Colonic mucosa (tissue), 4 donors: Measurements from ENCODE around the gene CA12. TPM values are rescaled to one million over a fixed set of nuclear protein-coding genes. Genes with fewer than 3 reads are reported as not detected.
"Not testable (repeated sequence)": the region's sequence is repeated elsewhere in the genome, so short reads cannot be mapped to it uniquely, and the experiment has no call there.

Experiments
- DNase-seq: peaks from one replicate; pipeline ENCODE4 v3.0.0-alpha.2; 2020
- H3K27ac ChIP-seq: fragments of 200-600 bp; one replicate; pipeline ENCODE4 v1.8.0; 2021
- H3K27me3 ChIP-seq: fragments of 200-600 bp; one replicate; pipeline ENCODE4 v1.8.0; 2021
- H3K36me3 ChIP-seq: fragments of 200-600 bp; one replicate; pipeline ENCODE4 v1.8.0; 2021
- H3K4me1 ChIP-seq: fragments of 200-600 bp; one replicate; pipeline ENCODE4 v1.8.0; 2021; ENCODE audit warnings: mild to moderate bottlenecking
- H3K4me3 ChIP-seq: fragments of 200-600 bp; one replicate; pipeline ENCODE4 v1.8.0; 2021
- H3K9ac ChIP-seq, 2 donors: one replicate each; pipeline ENCODE4 v1.7.0; 2013; ENCODE audit warnings: control low read depth in 2 of 2, low read depth in 2 of 2, low read length in 2 of 2
- H3K9me3 ChIP-seq: fragments of 200-600 bp; one replicate; pipeline ENCODE4 v1.8.0; 2021
- intact Hi-C: fragments of 100-400 bp; cut with DNase I; formaldehyde crosslinking; loops from one replicate; pipeline ENCODE4 v1.14.1; 2022
- total RNA-seq, 2 donors: library from RNA; stranded (reverse); fragmentation: NEBNext Ultra II Directional in 1 of 2; extraction: Animal tissue kit (Norgen Biotek cat#: 25700) in 1 of 2; gene quantifications; one replicate each; pipeline ENCODE4 v1.2.1, GENCODE V29; 2021
- TF ChIP-seq, protein P1 (sequence below): fragments of 200-600 bp; IDR thresholded peaks from one replicate; pipeline ENCODE4 v1.8.0; 2022; ENCODE audit warnings: antibody characterized with exemption, mild to moderate bottlenecking
- donor health status: healthy.
- donor health status: DM: no; HTN: no; CAD: no.
- donor health status: DM: no; HTN: no; CAD: no.

The CA12 gene
- total RNA-seq, 2 donors from 2014 or later = 290 to 339 TPM

DNA sequence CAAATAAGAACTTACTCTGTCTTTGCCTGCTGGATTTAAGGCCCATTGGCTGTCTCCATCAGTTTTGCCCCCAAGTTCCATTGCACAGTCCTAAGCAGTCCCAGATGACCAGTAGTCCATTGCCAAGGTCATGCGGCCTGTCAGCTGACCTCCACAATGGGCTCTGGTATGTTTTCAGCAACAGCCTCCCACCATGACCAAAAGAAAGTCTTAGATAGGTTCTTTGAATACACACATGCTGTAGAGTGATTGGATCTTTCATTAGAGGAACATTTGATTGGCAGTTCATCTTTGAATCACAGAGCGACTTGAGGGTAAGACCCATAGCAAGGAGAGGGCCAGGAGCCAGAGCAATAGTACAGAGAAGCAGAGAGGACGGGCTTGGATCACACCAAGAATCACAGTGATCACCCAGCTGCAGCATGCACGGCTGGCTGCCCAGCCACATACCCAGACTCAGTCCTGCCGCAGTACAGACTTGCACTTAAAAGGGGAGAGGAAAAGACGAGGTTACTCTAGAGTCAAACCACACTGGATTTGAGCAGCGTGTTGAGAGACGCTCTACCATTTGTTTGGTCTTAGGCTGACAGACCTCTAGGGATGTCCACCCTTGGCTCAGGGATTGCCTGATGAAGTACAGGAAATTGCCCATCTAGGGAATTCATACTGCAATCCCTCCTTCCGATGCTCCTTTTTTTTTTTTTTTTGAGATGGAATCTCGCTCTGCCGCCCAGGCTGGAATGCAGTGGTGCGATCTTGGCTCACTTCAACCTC, 53.8 kb downstream of the CA12 start:
- intact Hi-C loops = no loop called here
- no peak overlapping the region for H3K9ac ChIP-seq
- H3K4me1 ChIP-seq = no peaks in the 10 kb centered on the region
- no peaks in the 10 kb centered on the region for H3K36me3 ChIP-seq
- H3K4me3 ChIP-seq = no peak overlapping the region
- H3K9me3 ChIP-seq = no peaks in the 10 kb centered on the region
- H3K27ac ChIP-seq = no peak overlapping the region
- H3K27me3 ChIP-seq = no peaks in the 10 kb centered on the region
- TF ChIP-seq, protein P1, sequence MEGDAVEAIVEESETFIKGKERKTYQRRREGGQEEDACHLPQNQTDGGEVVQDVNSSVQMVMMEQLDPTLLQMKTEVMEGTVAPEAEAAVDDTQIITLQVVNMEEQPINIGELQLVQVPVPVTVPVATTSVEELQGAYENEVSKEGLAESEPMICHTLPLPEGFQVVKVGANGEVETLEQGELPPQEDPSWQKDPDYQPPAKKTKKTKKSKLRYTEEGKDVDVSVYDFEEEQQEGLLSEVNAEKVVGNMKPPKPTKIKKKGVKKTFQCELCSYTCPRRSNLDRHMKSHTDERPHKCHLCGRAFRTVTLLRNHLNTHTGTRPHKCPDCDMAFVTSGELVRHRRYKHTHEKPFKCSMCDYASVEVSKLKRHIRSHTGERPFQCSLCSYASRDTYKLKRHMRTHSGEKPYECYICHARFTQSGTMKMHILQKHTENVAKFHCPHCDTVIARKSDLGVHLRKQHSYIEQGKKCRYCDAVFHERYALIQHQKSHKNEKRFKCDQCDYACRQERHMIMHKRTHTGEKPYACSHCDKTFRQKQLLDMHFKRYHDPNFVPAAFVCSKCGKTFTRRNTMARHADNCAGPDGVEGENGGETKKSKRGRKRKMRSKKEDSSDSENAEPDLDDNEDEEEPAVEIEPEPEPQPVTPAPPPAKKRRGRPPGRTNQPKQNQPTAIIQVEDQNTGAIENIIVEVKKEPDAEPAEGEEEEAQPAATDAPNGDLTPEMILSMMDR = no peak
- no peak for DNase-seq

DNA sequence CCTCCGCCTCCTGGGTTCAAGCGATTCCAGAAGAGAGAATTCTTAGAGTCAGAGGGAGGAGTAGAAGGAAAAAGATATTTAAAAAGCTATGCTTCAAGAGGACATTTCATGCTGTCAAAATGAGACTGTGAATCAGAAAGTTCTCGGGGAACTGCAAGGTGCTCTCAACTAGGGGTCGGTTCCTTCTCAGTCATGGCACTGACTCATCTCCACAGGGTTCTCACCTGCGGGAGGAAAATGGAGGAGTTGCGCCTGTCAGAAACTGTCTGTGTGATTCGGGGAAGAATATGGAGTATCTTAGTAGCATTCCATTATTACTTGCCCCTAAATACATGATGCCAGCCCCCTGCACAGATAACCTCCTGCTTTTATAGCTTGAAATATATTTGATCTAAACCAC, 56.9 kb downstream of the CA12 start:
- H3K9me3 ChIP-seq = no peaks in the 10 kb centered on the region
- no peak overlapping the region for H3K9ac ChIP-seq
- TF ChIP-seq, protein P1 = no peak
- DNase-seq = no peak
- no peak overlapping the region for H3K4me3 ChIP-seq
- H3K27me3 ChIP-seq = no peaks in the 10 kb centered on the region
- no peak overlapping the region for H3K27ac ChIP-seq
- no peaks in the 10 kb centered on the region for H3K36me3 ChIP-seq
- H3K4me1 ChIP-seq = no peaks in the 10 kb centered on the region
- intact Hi-C loops = no loop called here

DNA sequence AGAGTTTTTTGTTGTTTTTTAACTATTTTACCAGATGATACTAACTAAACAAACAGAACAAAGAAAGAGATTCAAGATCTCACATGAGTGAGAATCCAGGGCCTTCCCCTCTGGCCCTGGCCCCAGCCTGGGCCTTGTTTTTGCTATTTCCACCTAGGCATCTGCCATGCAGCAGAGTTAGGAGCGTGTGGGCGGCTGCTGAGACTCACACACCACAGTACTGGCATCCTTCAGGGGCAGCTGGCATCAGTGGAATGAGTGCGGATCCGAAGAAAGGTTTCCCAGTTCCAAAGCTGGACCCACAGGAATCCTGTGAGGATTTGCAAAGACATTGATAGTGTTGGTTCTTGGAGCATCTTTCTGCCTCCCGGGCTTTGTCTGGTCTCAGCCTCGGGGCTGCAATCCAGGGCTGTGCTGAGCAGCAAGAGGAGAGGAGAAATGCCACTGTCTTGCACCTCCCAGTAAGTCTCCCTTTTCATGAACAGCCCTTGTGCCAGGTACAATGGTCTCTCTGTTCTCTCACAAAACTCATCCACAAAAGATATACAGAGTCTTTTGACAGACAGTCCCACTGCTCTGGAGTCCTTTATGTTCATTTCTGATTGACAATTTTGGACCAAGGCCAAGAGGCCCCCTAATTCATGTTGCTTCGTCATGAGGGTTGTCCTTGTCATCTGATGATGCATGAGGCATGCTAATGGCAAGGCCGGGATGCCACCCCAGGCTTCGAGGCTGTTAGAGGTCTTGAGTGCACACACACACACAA, 57.7 kb downstream of the CA12 start:
- DNase-seq = no peak
- intact Hi-C loops = no loop called here

DNA sequence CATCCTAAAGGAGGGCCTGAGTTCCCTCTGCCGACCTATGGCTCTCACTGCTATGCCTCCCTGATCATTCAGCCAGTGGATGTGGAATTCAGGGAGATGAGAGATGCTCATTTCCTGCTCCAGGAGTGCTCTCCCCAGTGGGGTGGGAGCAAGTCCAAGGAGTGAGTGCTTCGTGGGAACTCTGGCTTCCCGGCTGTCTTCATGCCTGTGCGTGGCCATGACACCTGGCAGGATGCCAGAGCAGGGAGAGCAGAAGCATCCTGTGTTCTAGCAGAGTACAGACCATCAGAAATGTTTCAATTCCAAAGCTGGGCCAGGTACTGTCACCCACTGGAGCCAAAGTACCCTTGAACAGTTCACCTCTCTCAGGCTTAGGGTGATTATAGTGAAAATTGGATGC, 59.1 kb downstream of the CA12 start:
- no peak for DNase-seq
- H3K4me3 ChIP-seq = no peak overlapping the region
- TF ChIP-seq, protein P1 = no peak

More for the DNA sequence above, 57.7 kb downstream of the CA12 start:
- TF ChIP-seq, protein P1 = no peak
- no peak overlapping the region for H3K27ac ChIP-seq
- H3K9ac ChIP-seq = no peak overlapping the region
- H3K4me1 ChIP-seq = no peaks in the 10 kb centered on the region
- no peaks in the 10 kb centered on the region for H3K36me3 ChIP-seq
- H3K27me3 ChIP-seq = no peaks in the 10 kb centered on the region
- H3K4me3 ChIP-seq = no peak overlapping the region
- H3K9me3 ChIP-seq = no peaks in the 10 kb centered on the region

DNA sequence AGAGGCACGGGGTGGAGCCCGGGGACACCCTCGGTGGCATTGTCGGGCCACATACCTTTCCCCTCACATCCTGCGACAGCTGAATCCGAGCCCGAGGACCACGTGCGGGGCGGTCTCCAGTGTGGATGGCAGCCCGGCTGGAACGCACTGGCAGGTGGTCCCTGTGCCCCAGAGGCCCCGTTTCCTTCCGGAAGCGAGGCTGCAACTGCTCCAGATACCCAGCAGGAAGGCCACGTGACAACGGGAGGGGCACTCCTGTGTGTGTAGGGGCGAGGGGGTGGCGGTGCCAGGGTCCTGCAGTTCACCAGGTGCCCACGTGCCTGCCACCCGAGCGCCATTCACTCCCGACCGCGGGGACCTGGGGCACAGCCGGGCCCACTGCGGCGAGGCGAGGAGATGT, 60.2 kb downstream of the CA12 start:
- H3K36me3 ChIP-seq = no peaks in the 10 kb centered on the region
- H3K9me3 ChIP-seq = no peaks in the 10 kb centered on the region
- H3K4me1 ChIP-seq = no peaks in the 10 kb centered on the region
- TF ChIP-seq, protein P1 = no peak
- peak overlapping the region in 1 of 2 donors; percentile 19 for H3K9ac ChIP-seq
- no peak overlapping the region for H3K4me3 ChIP-seq
- H3K27me3 ChIP-seq = no peaks in the 10 kb centered on the region
- DNase-seq = no peak
- intact Hi-C loops = no loop called here
- H3K27ac ChIP-seq = no peak overlapping the region

More for the DNA sequence above, 59.1 kb downstream of the CA12 start:
- Histone ChIP-seq H3K4me1 (no peaks in the 10 kb centered on the region), H3K9me3 (no peaks in the 10 kb centered on the region), H3K9ac (no peak overlapping the region), H3K27ac (no peak overlapping the region), H3K27me3 (no peaks in the 10 kb centered on the region), H3K36me3 (no peaks in the 10 kb centered on the region)
- intact Hi-C loops = no loop called here

DNA sequence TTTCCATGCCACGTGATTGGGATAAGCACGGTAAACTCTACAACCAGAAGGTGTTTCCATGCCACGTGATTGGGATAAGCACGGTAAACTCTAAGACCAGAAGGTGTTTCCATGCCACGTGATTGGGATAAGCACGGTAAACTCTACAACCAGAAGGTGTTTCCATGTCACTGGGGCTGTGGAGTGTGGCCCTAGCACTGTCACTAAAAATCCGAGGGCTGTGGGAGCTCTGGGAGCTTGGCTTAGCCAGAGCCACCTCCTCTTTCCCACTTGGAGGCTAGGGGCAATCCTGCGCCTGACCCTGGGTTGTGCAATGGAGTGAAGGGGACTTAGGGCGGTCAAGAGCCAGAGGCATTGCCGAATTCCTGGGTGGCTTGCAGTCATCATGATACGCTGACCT, 60.7 kb downstream of the CA12 start:
- H3K4me3 ChIP-seq, H3K36me3 ChIP-seq, H3K27me3 ChIP-seq, DNase-seq, H3K9me3 ChIP-seq, H3K27ac ChIP-seq, intact Hi-C loops, H3K4me1 ChIP-seq: not testable (repeated sequence)
- peak overlapping the region in 1 of 2 donors; percentile 19 for H3K9ac ChIP-seq

DNA sequence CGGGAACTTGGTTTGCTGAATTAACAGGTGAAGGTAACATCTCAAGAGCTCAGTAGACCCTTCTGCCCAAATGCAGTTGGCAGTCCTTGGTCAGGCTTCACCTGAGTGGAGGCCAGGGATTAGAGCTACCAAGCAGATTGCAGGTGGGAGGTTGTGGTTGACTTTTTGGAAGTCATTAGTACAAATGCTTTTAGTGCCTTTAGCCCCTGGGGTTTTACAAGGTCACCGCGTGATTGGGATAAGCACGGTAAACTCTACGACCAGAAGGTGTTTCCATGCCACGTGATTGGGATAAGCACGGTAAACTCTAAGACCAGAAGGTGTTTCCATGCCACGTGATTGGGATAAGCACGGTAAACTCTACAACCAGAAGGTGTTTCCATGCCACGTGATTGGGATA, 61.2 kb downstream of the CA12 start:
- H3K36me3 ChIP-seq, H3K27me3 ChIP-seq, H3K9me3 ChIP-seq, intact Hi-C loops, H3K27ac ChIP-seq, H3K4me1 ChIP-seq, H3K4me3 ChIP-seq, DNase-seq, H3K9ac ChIP-seq: not testable (repeated sequence)
